ENCODE data around the gene ADGRB2.

- no peak for TF ChIP-seq CTCF (conservative IDR thresholded peaks at IDR 0.05; ENCODE audit: low read length)
- TF ChIP-seq EZH2phosphoT487 (IDR thresholded peaks at IDR 0.05; ENCODE audit: borderline replicate concordance) = no peak
Measured at GRCh38 chr1:31752258-31752657, 11.9 kb downstream of the ADGRB2 start.

All from Loucy (cell line).